Measurements from ENCODE around the gene LRRC17. TPM values are rescaled to one million over a fixed set of nuclear protein-coding genes. Genes with fewer than 3 reads are reported as not detected.

Gene LRRC17
- total RNA-seq, 1 experiment from 2014 or later, result 0.39 TPM

- ATAC-seq, result no peak
- Histone ChIP-seq H3K27me3 (ENCODE audit: control insufficient read depth, insufficient read depth, low read length) (no peaks in the 10 kb centered on the region), H3K4me1 (ENCODE audit: control insufficient read depth, insufficient read depth, low read length) (peaks cover 10% of the 10 kb centered on the region; the same call in 1 of the 2 replicates), H3K36me3 (ENCODE audit: control insufficient read depth, insufficient read depth, low read length) (no peaks in the 10 kb centered on the region), H3K9me3 (ENCODE audit: control insufficient read depth, insufficient read depth, low read depth, low read length) (peaks cover 4% of the 10 kb centered on the region; the same call in 1 of the 2 replicates), H3K27ac (ENCODE audit: low read length) (peak overlapping the region; percentile 41; the same call in 1 of the 2 replicates), H3K4me3 (ENCODE audit: low read depth in 2 of 2, low read length in 2 of 2) (no peak overlapping the region)
- ChIA-PET POLR2A (no interaction called here), CTCF (interaction anchor here (0.6 kb wide), 1 partner anchor 615 kb away, joined by 3 read pairs; no protein-coding TSS in a partner anchor)
- DNase-seq (ENCODE audit: low read depth, low spot score), result no peak
- in situ Hi-C loops (cut with HindIII; ENCODE audit: low pct_unique_long_range_greater_than_20kb, low sequenced_read_pairs), result no loop called here
- intact Hi-C loops (cut with micrococcal nuclease; ENCODE audit: unreplicated experiment), result no loop called here
- BruUV-seq (replicated peaks), result no TSS peak
- TF ChIP-seq TCF7L2 (IDR thresholded peaks at IDR 0.05; ENCODE audit: low read depth, low read length) (no peak), SIN3A (IDR thresholded peaks at IDR 0.05; ENCODE audit: borderline replicate concordance, insufficient read depth, low read depth, low read length) (no peak)
Observed at GRCh38 chr7:102888561-102889233, 24.1 kb upstream of the LRRC17 start.

GRCh38 chr7:102889851-102890250 lies 22.9 kb upstream of the LRRC17 start:
- in situ Hi-C loops (cut with HindIII; ENCODE audit: low pct_unique_long_range_greater_than_20kb, low sequenced_read_pairs) (no loop called here), intact Hi-C loops (cut with micrococcal nuclease; ENCODE audit: unreplicated experiment) (no loop called here)
- Histone ChIP-seq H3K9me3 (ENCODE audit: control insufficient read depth, insufficient read depth, low read depth, low read length) (peaks cover 4% of the 10 kb centered on the region; the same call in 1 of the 2 replicates), H3K4me1 (ENCODE audit: control insufficient read depth, insufficient read depth, low read length) (peaks cover 10% of the 10 kb centered on the region; the same call in 1 of the 2 replicates), H3K4me3 (ENCODE audit: low read depth in 2 of 2, low read length in 2 of 2) (no peak overlapping the region), H3K27ac (ENCODE audit: low read length) (peak overlapping the region; percentile 4; the same call in 1 of the 2 replicates), H3K36me3 (ENCODE audit: control insufficient read depth, insufficient read depth, low read length) (no peaks in the 10 kb centered on the region), H3K27me3 (ENCODE audit: control insufficient read depth, insufficient read depth, low read length) (no peaks in the 10 kb centered on the region)
- no peak for ATAC-seq
- CTCF ChIA-PET, result interaction anchor here (0.7 kb wide), 1 partner anchor 103 kb away, joined by 11 read pairs; no protein-coding TSS in a partner anchor
- no peak for DNase-seq (ENCODE audit: low read depth, low spot score)
- TF ChIP-seq POLR2AphosphoS5 (IDR thresholded peaks at IDR 0.05; ENCODE audit: low read depth, low read length), result no peak
- POLR2A ChIA-PET, result no interaction called here
- no TSS peak for BruUV-seq (replicated peaks)

GRCh38 chr7:102890292-102890970 lies 22.4 kb upstream of the LRRC17 start:
- Histone ChIP-seq H3K36me3 (ENCODE audit: control insufficient read depth, insufficient read depth, low read length) (no peaks in the 10 kb centered on the region), H3K27ac (ENCODE audit: low read length) (peak overlapping the region; percentile 44; the same call in 1 of the 2 replicates), H3K27me3 (ENCODE audit: control insufficient read depth, insufficient read depth, low read length) (no peaks in the 10 kb centered on the region), H3K9me3 (ENCODE audit: control insufficient read depth, insufficient read depth, low read depth, low read length) (peaks cover 4% of the 10 kb centered on the region; the same call in 1 of the 2 replicates), H3K4me1 (ENCODE audit: control insufficient read depth, insufficient read depth, low read length) (peaks cover 10% of the 10 kb centered on the region; the same call in 1 of the 2 replicates), H3K4me3 (ENCODE audit: low read depth in 2 of 2, low read length in 2 of 2) (no peak overlapping the region)
- ChIA-PET CTCF (no interaction called here), POLR2A (interaction anchor here (0.6 kb wide), 1 partner anchor 52 kb away, joined by 3 read pairs; no protein-coding TSS in a partner anchor)
- DNase-seq (ENCODE audit: low read depth, low spot score) (no peak), ATAC-seq (no peak)
- in situ Hi-C loops (cut with HindIII; ENCODE audit: low pct_unique_long_range_greater_than_20kb, low sequenced_read_pairs), result no loop called here
- intact Hi-C loops (cut with micrococcal nuclease; ENCODE audit: unreplicated experiment), result no loop called here
- TF ChIP-seq REST (IDR thresholded peaks at IDR 0.05; ENCODE audit: insufficient read depth in 1 of 2, low read depth in 2 of 2, low read length in 1 of 2), result no peak
- no peak for TF ChIP-seq POLR2AphosphoS5 (IDR thresholded peaks at IDR 0.05; ENCODE audit: low read depth, low read length)
- TF ChIP-seq TCF7L2 (IDR thresholded peaks at IDR 0.05; ENCODE audit: low read depth, low read length), result no peak
- TF ChIP-seq SIN3A (IDR thresholded peaks at IDR 0.05; ENCODE audit: borderline replicate concordance, insufficient read depth, low read depth, low read length), result no peak
- no peak for TF ChIP-seq CTCF (IDR thresholded peaks at IDR 0.05)
- BruUV-seq (replicated peaks), result no TSS peak

Measured in Panc1 (cell line).